Posterior cingulate gyrus (tissue), 11 donors: Measurements from ENCODE around the gene ZNF524.

Experiments
- DNase-seq, 10 donors: peaks; one replicate each; pipeline versions ENCODE4 v3.0.0 to v3.0.0-alpha.2; 2020 to 2021; ENCODE audit warnings: mixed read lengths in 3 of 10
- intact Hi-C: fragments of 100-400 bp; cut with DNase I; formaldehyde crosslinking; loops from one replicate; pipeline ENCODE4 v1.15.1; 2023

ZNF524 gene

DNA sequence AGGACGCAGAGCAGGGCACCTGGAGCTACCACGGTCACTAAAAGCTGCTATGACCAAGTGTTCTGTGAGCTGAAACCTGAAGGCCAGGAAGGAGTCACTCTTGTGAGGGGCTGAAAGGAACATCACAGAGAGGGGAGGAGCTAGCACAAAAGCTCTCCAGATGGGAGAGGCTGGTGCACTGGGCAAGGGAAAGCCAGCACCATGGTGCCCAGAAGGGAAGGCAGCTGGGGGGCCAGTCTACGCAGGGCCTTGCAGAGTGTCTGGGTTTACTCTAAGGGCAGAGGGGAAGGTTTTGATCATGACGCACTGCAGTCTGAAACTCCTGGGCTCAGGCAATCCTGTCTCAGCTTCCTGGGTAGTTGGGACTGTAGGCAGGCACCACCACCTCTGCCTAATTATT lies 36.6 kb downstream of the ZNF524 start:
- intact Hi-C loops, result no loop called here
- DNase-seq, result peak in 2 of 10 donors; percentile 26 to 60

DNA sequence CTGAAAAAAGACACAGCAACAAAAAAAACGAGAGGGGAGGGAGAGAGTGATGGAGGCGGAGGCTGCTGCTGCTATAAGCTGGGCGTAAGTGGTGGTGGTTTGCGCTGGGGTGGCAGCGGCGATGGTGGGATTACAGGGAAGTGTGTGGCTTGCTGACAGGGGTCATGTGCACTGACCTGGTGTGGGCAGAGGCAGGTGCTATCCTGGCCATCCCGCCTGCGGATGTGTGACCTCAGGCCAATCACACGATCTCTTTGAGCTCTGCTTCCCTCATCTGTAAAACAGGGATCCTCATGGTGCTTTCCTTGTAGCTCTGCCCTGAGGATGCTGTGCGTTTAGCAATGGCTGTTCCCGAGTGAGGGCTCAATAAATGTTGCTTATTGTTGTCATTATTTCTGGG lies 37.4 kb downstream of the ZNF524 start:
- DNase-seq, result peak in 2 of 10 donors; percentile 27 to 72
- intact Hi-C loops, result no loop called here

DNA sequence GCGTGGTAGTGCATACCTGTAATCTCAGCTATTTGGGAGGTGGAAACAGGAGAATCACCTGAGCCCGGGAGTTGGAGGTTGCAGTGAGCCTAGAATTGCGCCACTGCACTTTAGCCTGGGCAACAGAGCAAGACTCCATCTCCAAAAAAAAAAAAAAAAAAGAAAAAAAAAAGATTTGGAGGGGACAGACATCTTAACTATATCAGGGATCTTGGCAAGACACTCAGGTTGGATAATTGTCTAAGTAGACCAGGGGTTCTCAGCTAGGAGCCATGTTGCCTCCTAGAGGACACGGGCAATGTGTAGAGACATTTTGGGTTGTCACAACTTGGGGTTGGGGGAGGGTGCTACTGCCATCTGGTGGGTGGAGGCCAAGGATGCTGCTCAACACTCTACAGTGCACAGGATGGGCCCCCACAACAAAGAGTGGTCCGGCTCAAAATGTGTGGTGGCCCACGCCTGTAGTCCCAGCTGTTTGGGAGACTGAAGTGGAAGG lies 38.8 kb downstream of the ZNF524 start:
- DNase-seq, result peak in 2 of 10 donors; percentile 70 to 83
- intact Hi-C loops, result no loop called here

DNA sequence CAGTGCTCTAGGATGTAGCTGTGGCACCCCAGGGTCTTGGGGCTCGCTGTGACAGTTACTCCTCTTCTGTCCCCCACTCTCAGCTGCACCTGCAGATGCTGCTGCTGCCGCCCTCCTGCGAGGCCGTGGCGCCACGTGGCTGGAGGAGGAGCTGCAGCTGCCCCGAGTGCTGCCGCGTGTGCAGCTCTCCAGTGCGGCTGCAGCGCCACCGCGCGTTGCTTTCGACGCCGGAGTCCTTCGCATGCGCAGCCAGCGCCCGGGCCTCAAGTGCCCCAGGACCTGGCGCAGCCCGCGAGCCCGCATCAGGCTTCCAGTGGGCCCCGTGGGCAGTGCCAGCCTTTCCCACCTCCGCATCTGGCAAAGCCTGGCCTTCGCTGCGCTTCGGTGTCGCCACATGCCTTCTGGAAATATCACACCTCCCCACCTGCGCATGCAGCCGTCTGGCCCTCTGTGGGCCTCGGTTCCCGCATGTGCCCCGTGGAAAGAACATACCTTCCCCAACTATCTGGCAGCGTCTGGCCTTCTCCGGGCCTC lies 40.0 kb downstream of the ZNF524 start:
- peak in 8 of 10 donors; percentile 45 to 95 (median 68) for DNase-seq
- intact Hi-C loops, result no loop called here

DNA sequence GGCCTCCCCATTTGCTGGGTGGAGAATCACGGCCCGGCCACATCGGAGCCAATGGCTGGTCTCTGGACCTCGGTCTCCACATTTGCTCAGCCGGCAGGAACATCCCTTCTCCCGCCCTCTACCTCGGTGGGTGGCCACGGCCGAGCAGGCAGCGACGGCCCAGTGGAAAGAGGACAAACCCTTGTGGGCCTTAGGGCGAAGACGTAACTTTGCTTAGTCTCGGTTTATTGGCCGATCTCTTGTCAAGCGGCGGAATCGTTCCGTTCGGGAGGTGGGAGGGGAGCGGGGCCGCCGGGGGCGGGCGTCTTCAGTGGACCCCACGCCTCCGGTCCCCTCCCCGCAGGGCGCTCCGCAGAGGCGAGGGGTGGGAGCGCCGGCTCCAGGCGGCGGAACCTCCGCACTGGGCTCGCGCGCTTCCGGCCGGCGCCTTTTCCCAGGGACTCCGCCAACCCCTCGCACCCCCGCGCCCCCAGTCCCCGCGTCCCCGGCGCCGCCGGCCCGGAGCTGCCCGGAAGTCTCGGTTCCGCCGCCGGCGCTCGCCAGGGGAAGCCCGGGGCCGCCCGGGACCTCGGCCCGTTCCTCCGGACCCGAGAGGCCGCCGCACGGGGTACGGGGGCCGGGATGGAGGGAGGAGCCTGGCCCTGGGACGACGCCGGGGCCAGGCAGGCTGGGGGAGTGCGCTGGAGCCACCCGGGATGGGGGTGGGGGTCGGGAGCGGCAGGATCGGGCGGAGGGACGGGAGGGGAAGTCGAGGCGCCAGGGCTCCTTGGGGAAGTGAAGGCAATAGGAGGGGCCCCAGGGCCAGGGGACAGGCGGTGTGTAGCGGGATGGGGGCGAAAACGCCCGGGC lies 40.7 kb downstream of the ZNF524 start, which contains the start of gene ZNF580:
ZNF580 (plus strand) TSS at position 426 of the 849 bp plus-strand sequence. CDS start 1,507 bp downstream, outside the sequence.
- intact Hi-C loops, result no loop called here
- DNase-seq, result peak; percentile 49 to 94 (median 65)

DNA sequence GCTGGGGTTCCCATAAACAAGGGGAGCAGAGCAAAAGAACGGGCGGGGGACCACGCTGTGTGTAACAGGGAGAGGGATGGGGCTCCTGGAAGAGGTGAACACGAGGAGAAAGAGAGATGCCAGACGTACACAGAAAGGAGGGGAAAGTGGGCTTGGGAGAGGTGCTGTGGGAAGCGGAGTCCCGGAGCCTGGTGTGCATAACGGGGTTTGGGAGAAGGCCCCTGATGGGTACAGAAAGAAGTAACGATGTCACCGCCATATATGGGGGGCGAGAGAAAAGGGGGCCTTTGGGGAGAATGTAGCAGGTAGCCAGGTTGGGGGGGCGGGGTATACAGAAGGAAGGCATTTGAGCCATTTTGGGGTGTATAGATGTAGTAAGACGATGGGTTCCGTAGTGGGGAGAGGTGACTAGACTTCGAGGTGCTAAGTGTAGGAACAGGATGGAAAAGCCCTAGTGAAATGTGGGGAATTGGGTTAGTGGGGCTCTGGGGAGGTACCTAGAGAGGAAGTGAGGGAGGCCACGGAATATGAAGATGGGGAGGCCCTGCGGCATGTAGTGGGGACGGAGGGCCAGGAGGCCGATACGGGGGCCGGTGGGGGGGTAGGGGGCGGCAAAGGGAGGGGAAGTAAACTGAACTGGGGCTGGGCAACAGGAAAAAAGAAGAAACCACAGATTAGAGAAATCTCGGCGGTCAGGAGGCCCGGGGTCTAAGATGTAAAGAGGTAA lies 41.5 kb downstream of the ZNF524 start:
- intact Hi-C loops, result no loop called here
- DNase-seq, result peak in 1 of 10 donors; percentile 12

DNA sequence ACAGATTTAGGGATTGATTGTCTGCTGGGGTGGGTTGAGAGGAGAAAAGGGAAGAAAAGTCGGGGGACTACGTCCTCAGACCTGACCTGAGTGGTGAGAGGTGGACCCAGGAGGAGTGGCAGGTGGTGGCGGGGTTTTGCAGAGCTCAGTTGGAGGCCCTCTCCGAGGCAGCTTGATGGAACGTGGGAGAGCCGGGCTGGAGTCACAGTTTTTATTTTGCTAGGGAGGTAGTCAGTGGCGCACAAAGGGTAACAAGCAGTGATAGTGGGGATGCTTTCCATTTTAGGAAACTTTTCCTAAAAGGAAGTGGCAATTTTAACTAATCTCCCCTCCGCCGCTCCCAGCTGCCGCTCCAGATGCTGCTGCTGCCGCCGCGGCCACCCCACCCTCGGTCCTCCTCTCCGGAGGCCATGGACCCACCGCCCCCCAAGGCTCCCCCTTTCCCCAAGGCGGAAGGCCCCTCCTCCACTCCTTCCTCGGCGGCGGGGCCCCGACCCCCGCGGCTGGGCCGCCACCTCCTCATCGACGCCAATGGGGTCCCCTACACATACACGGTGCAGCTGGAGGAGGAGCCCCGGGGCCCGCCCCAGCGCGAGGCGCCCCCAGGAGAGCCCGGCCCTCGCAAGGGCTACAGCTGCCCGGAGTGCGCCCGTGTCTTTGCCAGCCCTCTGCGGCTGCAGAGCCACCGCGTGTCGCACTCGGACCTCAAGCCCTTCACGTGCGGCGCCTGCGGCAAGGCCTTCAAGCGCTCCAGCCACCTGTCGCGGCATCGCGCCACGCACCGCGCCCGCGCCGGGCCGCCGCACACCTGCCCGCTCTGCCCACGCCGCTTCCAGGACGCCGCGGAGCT lies 42.3 kb downstream of the ZNF524 start:
- intact Hi-C loops, result no loop called here
- DNase-seq, result peak in 2 of 10 donors; percentile 76 to 85

DNA sequence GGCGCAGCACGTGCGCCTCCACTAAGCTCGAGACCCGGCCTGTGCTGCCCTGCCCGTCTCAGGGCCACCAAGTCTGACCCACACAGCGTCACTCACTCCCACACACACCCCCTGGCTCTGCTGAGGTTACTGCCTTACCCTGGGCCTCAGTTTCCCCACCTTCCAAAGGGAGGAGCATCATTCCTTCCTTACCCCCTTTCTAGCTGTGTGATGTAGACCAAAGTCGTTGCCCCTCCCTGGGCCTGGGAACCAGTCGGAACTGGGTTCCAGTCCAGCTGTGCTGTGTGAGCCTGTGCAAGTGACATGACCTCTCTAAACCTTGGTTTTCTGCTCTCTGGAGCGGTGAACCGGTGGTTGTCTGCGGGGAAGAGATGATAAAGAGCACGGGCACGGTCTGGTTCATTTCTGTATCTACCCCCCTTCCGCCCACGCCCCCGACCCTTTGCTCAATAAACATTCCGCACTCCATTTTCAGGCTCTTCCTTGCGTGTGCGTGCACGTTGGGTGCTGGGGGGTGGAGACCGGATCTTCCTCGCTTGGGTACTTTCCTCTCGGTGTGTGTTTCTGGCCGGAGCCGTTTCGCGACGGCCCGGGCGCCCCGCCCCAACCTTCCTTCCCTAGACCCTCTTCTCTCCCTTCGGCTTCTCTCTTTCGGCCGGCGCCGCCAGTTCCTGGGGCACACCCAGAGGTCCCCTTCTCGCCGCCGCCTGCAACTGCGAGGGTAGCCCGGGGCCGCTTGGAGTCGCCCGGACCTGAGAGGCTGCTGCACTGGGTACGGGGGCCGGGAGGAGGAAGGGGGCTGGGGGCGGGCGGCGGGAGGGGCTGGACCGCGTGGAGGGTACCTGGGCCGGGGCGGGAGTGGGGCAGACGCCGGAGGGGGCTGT lies 43.2 kb downstream of the ZNF524 start, which contains the start of gene ZNF581:
ZNF581 (plus strand) TSS at position 647 of the 884 bp plus-strand sequence. CDS start 923 bp downstream, outside the sequence.
- DNase-seq, result peak; percentile 55 to 96 (median 74)
- intact Hi-C loops, result no loop called here

DNA sequence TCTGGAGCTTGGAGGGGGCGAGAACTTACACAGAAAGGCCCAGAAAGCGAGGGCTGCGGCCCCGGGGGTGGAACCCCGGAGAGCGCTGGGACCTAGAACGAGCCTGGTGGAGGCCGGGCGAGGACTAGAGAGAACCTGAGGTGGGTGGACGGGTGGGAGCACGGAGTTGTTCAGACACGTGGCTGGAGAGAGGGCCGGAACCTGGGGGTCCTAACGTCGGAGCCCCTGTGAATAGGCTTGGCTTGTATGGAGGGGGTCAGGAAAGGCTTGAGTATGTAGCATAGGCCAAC lies 43.7 kb downstream of the ZNF524 start:
- no peak for DNase-seq

DNA sequence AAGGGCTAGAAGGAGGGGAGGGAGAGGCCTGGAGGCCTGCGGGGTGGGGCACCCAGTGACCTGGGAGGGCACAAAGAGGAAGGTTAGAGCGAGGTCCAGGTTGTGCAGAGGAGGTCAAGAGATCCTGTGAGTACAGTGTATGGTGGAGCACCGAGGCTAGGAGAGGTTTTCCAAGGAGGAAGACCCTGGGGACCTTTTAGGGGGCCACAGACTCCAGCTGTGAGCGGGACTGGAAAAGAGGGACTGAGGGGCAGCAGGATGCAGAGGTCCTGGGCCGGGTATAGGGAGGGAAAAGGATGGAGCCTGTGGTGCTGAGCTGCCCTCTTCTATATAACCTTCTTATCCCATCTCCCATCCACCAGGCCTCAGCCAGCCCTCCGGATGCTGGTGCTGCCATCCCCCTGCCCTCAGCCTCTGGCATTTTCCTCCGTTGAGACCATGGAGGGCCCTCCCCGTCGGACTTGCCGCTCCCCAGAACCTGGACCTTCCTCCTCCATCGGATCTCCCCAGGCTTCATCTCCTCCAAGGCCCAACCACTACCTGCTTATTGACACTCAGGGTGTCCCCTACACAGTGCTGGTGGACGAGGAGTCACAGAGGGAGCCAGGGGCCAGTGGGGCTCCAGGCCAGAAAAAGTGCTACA lies 44.2 kb downstream of the ZNF524 start:
- intact Hi-C loops, result no loop called here
- DNase-seq, result peak in 2 of 10 donors; percentile 49 to 52

More for the DNA sequence above, 43.7 kb downstream of the ZNF524 start:
- intact Hi-C loops, result no loop called here

DNA sequence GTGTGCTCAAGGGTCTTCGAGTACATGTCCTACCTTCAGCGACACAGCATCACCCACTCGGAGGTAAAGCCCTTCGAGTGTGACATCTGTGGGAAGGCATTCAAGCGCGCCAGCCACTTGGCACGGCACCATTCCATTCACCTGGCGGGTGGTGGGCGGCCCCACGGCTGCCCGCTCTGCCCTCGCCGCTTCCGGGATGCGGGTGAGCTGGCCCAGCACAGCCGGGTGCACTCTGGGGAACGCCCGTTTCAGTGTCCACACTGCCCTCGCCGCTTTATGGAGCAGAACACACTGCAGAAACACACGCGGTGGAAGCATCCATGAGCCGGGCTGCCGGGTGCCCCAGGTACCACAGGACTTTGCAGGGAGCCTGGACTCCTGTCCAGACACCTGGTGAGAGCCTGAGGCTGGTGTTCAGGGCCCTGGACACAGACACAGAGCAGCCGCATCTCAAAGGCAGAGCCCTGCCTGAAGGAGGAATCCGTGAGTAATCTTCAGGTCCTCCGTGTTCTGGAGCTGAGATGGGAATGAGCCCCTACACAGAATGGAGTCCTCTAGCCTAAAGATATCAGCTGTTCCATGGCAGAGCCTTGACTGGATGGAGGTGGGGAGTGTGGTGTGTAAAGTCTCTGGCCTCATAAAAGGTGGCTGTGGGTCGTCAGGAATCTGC lies 44.9 kb downstream of the ZNF524 start:
- intact Hi-C loops, result no loop called here
- peak in 1 of 10 donors; percentile 74 for DNase-seq

DNA sequence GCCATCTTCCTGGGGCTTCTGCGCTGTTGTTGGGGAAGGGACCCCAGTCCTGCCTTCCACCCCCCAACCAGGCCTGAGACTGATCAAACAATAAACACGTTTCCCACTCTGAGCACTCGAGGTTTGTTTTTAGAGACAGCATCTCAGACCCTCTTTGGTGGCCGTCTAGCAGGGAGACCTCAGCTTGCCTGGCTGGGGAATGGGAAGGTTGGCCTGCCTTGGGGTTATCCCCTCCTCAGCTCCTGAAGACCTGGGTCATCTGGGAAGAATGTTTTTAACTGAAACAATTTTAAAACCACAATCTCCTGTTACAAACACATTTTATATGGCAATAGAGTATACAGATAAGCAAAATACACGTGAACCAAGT lies 45.4 kb downstream of the ZNF524 start:
- DNase-seq, result peak in 2 of 10 donors; percentile 31 to 43
- intact Hi-C loops, result no loop called here

DNA sequence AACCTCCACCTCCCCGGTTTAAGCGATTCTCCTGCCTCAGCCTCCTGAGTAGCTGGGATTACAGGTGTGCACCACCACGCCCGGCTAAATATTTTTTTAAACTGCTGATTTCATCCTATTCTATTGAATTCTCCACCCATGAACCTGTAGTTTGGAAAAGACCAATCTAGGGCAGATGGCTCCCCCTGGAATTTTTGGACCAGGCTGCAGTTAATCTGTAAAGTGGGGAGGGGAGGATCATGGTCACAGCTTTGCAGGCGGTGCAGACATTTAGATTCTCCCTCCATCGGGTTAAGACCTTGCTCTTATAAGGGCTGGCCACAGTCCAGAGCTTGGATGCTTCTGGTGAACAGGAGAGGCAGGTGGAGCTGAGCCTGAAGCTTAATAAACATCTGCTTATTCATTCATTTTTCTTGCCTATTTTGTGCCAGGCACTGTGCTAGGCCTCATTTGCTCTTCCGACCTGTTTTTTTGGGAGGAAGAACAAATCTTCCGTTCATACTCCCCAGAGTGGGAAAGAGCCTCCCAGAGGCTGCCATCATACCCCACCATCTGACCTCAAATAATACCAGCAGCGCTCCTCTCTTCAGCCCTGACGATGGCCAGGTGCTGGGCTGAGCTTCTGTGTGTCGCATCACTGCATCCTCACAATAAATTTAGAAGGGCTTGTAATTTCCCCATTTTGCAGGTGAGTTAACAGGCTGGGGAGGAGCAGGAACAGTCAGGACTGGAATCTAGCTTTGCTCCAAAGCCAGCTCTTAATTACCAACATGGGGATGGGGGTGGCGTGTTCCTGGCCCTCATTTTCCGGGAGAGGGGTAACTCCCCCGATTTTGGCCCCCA lies 47.0 kb downstream of the ZNF524 start:
- intact Hi-C loops, result no loop called here
- DNase-seq, result peak in 2 of 10 donors; percentile 32 to 42

DNA sequence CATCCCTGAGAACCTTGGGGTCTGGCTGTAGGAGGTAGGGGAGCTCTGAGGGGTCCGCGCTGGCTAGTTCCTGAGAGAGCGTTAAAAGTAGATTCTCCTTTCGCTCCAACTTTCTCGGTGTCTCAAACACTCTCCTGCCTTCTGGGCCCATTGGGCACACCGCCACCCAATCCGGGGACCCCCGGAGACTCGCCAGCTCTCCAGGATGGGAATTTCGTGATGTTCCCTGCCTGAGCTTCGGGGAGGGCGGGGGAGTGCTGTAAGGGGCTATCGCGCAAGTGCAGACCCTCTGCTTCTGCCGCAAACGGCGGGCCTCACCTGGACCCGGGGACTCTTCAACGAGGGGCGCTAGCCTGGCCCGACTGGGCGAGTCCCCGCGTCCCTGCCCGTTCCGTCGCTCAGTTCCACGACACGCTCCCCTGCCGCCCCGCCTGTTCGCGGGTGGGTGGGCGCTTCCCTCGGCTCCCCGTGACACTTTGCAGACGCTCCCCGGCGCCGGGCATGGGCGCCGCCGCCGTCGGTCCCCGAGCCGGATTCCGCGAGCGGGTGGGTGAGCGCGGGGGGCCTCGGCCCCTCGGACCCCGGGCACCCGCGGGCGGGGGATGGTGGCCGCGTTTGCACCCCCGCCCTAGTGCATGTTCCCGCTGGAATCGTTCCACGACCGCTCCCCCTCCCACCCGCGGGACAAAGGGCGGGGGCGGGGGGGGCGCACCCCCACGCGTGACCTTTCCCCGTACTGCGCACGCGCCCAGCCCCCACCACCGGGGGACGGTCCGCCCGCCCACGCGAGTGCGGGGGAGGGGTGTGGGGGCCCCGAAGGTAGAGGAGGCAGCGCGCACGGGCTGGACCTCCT lies 47.9 kb downstream of the ZNF524 start, which contains the start of gene CCDC106:
CCDC106 (plus strand) TSS at position 481 of the 853 bp plus-strand sequence. CDS start 835 bp downstream, outside the sequence.
- intact Hi-C loops, result no loop called here
- DNase-seq, result peak; percentile 58 to 97 (median 79)

DNA sequence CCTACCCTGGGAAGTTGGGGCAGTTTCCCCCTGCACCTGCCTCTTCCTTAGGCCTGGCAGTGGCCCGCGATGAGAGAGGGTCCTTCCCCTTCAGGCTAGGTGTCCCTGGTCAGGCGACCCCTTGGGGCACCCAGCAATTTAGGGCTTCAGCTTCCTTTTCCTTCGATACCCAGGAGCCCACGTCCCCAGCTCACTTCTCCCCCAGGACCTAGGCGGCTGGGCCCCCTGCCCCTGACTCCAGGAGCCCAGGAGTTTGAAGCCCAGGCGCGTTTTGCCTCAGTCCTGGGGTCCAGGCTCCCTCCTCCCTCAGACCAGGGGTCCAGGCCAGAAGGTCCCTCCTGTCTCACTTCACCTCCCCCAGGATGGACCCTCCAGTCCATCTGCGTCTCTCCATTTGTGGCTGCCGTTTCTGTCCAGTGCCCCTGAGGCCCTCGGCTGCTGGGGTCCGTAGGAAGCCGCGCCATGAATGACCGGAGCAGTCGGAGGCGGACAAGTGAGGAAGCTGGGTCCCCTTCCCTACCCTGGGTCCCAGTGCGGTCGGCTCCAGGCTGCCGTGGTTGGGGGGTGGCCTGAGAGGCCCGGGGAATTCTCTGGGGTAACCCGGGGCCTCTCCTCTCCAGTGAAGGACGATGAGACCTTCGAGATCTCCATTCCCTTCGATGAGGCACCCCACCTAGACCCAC lies 48.6 kb downstream of the ZNF524 start:
- DNase-seq, result peak in 2 of 10 donors; percentile 48 to 67
- intact Hi-C loops, result no loop called here
